GM12875 (cell line): ENCODE measurements around the gene TUBB4B.

Source experiments
- H3K4me3 ChIP-seq: one replicate; pipeline ENCODE4 v1.5.1; 2011; ENCODE audit warnings: low read depth, low read length, control low read depth
- CTCF ChIP-seq: IDR thresholded peaks from 2 replicates; pipeline ENCODE4 v1.5.1; 2011; ENCODE audit warnings: low read depth, mild to moderate bottlenecking, control low read depth, inconsistent platforms, low read length, moderate library complexity, borderline replicate concordance; ENCODE audit not compliant: insufficient read depth

TUBB4B gene

DNA sequence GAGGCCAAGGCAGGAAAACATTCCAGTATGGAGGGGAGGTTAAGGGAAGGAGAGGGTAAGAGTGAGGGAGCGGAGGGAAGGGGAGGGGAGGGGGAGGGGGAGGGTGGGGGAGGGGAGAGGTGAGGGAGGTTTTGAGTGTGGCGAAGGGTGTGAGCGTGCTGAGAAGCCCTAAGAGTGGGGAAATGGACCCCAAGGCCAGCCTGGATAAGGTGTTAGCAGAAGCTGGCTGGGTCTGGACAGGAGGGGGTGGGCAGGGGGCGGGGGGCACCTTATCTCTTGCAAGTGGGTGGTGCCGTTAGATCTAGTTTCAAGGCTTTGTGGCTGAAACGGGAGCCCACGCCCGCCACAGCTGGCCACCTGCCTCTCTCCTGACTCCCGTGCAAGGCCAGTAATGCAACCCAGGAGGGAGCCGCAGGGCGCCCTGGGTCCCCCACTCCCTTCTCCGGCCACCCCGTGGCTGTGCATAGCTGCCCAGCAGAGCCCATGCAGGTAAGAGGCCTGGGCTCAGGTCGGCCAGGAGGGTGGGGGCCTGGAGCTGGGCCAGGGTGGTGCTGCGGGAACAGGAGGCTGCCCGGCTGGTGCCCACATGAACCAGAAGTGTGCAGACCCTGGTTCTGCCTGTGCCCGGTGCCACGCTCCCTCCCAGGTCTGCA is 13.1 kb upstream of the TUBB4B start:
- no peak overlapping the region for H3K4me3 ChIP-seq
- no peak for TF ChIP-seq CTCF

- H3K4me3 ChIP-seq, result no peak overlapping the region
- TF ChIP-seq CTCF, result no peak
Observed at GRCh38 chr9:137228506-137228967, 12.6 kb upstream of the TUBB4B start.

GRCh38 chr9:137228968-137229896 is 11.9 kb upstream of the TUBB4B start:
- no peak overlapping the region for H3K4me3 ChIP-seq
- TF ChIP-seq CTCF, result no peak

- no peak for TF ChIP-seq CTCF
- H3K4me3 ChIP-seq, result no peak overlapping the region
Observed at GRCh38 chr9:137229903-137230704, 11.0 kb upstream of the TUBB4B start.

DNA sequence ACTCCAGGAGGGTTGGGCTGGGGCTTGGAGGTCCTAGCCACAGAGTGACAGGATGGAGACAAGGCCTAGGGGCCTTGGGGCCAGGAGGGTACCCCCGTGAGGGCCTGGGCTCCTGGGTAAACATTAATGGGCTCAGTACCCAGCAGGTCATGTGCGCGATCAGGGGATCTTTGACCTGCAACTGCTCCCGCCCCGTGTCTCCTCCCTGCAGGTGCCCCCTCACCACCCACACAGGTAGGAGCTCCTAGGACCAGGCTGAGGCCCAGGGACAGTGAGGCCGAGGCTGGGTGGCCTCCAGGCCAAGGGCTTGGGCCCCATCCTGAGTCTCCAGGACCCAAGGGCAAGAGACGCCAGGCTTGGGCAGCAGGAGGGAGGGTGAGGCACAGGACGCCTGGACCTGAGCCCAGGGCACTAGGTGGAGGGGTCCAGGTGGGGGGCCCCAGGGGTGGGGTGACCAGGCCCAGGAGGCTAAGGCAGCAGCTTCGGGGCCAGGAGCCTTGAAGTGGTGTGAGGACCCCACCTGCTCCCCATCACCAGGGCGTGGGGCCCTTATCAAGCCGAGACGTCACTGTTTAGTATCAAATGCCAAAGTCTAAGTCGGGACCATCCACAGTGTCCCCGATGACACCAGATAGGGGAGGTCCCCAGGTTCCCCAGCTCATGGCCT is 10.2 kb upstream of the TUBB4B start, which contains the start of gene SLC34A3:
Gene SLC34A3 (plus strand): TSS at position 197 of the 667 bp plus-strand sequence. CDS start 802 bp downstream, outside the sequence.
- H3K4me3 ChIP-seq, result no peak within 1 kb of the TSS
- no peak for TF ChIP-seq CTCF

DNA sequence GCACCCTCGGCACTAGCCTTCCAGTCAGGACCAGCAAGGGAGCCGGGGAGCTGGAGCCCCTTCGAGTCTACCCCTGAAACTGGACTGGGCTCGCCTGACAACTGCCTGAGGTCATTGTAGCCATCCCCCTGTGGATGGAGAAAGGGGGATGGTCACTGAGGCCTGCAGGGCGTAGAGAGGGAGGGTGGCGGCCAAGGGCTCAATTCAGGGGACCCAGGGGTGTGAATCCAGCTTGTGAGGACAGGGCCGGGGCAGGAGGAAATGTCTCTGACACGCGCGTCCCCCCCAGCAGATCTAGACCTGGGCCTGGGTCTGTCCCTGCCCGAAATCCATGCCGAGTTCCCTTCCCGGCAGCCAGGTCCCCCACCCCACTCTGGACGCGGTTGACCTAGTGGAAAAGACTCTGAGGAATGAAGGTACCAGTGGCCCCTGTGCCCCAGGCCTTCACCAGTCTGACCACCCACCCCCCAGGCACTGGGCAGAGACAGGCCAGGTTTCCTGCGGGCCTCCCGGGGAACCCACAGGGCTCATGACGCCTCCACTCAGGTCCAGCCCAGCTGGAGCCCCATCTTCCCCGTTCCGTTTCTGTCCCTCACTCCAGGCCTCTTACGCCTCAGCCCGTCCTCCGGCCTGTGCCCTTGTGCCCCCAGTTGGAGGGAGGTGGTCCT is 9.6 kb upstream of the TUBB4B start:
- no peak overlapping the region for H3K4me3 ChIP-seq
- TF ChIP-seq CTCF, result no peak
